Fibroblast of mammary gland (primary cell): ENCODE results near the gene OPN4.
A peak's percentile ranks its signal among the peaks of the same experiment; 100 is the strongest.

Source experiments
- DNase-seq: peaks from one replicate; pipeline ENCODE4 v3.0.0-alpha.2; 2010; ENCODE audit warnings: low read depth
- H3K4me3 ChIP-seq: 2 replicates; pipeline ENCODE4 v1.5.1; 2011; ENCODE audit warnings: low read depth, mild to moderate bottlenecking, low read length, moderate library complexity; ENCODE audit not compliant: control insufficient read depth
- TF ChIP-seq, protein P1 (sequence below): conservative IDR thresholded peaks from 2 replicates; pipeline ENCODE4 v1.5.1; 2011; ENCODE audit warnings: low read depth, low read length, inconsistent platforms; ENCODE audit not compliant: control insufficient read depth, insufficient read depth

The OPN4 gene

DNA sequence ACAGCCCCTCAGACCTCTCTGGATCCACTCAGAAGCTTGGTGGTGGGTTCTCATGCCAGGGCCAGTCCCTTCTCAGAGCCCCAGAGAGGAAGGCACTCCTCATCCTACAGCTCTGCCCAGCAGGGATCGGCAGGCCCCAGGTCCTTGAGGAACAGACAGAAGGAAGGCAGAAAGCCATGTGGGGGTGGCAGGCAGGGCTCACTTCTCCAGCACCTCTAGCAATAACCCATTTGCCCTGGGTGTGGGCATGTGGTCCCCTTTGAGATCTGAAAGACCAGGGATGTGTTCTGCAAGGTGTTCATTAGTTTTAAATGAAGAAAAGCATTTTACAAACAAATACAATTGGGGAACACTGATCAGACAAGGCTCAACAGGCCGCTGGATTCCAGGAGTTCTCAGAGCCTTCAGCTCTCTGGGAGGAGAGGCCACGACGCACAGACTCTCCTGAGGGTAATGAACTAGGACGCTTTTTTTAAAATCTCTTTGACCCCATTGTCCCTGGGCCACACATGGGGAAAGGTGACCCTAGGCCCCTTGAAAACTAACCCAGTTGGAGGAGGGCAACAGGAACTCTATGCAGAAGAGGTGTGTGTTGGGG, 54.5 kb downstream of the OPN4 start:
- H3K4me3 ChIP-seq: no peak overlapping the region
- no peak for DNase-seq
- TF ChIP-seq, protein P1, sequence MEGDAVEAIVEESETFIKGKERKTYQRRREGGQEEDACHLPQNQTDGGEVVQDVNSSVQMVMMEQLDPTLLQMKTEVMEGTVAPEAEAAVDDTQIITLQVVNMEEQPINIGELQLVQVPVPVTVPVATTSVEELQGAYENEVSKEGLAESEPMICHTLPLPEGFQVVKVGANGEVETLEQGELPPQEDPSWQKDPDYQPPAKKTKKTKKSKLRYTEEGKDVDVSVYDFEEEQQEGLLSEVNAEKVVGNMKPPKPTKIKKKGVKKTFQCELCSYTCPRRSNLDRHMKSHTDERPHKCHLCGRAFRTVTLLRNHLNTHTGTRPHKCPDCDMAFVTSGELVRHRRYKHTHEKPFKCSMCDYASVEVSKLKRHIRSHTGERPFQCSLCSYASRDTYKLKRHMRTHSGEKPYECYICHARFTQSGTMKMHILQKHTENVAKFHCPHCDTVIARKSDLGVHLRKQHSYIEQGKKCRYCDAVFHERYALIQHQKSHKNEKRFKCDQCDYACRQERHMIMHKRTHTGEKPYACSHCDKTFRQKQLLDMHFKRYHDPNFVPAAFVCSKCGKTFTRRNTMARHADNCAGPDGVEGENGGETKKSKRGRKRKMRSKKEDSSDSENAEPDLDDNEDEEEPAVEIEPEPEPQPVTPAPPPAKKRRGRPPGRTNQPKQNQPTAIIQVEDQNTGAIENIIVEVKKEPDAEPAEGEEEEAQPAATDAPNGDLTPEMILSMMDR: no peak

DNA sequence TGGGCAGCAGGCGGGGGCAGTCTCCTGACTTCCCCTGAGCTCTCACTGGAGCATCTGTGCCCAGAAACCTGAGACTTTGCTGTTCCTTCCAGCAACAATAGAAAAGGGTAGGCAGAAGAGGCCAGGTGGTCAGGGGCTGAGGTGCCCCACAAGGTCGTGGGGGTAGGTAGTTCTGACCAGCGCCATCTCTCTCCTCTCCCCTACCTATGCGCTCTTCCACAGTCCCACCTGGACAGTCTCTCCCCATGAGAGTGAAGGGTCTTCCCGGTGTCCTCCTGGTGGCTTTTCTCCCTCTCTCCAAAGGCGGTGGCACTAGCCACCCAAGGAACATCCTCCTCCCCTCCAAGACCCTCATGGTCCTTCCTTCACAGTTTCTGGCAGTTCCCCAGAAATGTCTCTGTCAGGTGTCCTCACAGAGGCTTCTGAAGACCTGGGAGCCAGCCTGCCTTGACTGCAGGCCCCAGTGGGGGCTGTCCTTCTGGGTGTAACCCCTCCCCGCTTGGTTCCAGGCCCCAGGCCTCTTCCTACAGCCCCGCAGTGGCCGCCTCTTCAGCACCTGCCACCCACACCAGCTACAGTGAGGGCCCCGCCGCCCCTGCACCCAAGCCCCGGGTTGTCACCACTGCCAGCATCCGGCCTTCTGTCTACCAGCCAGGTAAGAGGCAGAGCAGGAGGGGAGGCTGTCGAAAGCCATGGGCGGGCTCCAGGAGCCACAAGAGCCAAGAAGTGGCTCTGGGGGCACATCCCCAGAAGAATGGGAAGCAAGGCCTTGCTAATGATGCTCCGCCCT, 55.2 kb downstream of the OPN4 start:
- TF ChIP-seq, protein P1: no peak
- no peak overlapping the region for H3K4me3 ChIP-seq

DNA sequence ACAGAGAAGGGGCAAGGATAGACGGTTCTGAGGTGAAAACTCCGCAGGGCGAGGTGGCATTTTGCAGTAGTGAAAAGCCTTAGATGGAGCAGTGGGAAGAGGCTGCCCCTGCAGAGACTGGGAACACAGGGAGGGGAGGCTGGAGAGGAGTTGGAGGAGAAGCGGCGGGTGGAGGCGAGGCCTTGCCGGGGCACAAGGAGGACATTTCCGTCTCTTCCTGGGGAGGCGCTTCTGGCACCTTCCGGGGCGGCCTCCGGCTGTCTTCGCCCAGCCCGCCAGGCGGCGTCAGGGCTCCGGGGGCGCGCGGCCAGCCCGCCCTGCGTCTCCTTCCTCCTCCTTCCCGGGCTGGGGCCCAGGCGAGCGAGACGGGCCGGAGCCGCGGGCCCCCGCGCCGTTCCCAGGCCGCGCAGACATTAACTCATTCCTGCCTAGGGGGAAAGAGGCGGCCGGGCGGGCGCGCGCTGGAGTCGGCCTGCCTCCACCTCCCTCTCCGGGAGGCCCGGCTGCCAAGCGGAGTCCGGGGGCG, 56.7 kb downstream of the OPN4 start:
- TF ChIP-seq, protein P1: peak; percentile 42
- peak; percentile 83 for DNase-seq
- H3K4me3 ChIP-seq: peak overlapping the region; percentile 54

More for the DNA sequence above, 55.2 kb downstream of the OPN4 start:
- no peak for DNase-seq

DNA sequence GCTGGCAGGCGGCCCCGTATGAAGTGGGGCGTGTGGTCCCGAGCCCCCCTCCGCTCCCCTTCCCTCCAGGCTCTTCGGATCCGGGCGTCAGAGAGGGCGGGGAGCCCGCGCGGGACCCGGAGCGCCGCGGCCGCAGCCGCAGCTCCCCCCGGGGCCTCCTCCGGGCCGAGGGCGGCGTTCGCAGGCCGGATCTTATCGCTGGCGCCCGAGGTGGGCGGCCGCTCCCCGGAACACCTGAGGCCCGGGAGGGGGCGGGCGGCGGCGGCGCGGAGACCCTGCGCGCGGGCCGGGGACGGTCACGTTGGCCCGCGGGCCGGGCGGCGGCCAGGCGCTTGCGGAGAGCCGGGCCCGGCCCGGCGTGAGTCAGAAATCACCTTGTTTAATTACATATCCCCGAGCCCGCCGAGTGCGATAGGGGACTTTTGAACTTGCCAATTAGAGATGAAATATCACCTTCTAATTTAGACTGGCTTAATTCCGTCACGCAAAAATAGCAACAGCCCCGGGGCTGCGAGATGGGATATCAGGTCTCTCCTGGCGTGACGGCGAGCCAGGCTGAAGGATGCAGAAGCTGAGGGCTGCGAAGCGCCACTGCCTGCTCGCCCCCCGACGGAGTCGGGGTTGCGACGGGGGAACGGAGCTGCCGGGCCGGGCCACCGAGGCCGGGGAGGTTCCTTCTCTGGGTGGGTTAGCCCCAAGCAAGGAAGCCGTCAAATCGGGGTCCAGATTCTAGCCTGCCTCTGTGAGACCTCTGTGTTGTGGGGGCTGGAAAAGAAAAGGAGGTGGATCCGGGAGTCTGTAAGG, 57.4 kb downstream of the OPN4 start:
- TF ChIP-seq, protein P1: no peak
- H3K4me3 ChIP-seq: peak overlapping the region; percentile 54
- peak; percentile 21 for DNase-seq

DNA sequence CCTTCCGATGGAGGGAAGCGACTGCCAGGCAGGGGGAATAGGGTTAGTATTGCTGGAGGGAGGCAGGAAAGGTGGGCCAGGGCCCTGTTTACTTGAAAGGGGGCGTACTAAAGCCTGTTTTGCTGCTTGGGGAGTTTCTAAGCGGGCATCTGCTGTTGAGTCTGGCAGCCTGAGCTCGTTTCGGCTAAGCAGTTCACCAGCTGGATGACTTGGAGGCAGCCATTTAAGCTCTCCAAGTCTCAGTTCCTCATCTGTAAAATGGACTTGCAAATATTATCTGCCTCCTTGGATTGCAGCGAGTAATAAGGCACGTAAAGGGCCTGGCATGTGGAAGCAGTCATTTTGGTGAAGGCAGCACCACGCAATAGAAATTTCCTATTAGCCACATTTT, 58.0 kb downstream of the OPN4 start:
- TF ChIP-seq, protein P1: no peak
- DNase-seq: no peak
- peak overlapping the region; percentile 54 for H3K4me3 ChIP-seq

DNA sequence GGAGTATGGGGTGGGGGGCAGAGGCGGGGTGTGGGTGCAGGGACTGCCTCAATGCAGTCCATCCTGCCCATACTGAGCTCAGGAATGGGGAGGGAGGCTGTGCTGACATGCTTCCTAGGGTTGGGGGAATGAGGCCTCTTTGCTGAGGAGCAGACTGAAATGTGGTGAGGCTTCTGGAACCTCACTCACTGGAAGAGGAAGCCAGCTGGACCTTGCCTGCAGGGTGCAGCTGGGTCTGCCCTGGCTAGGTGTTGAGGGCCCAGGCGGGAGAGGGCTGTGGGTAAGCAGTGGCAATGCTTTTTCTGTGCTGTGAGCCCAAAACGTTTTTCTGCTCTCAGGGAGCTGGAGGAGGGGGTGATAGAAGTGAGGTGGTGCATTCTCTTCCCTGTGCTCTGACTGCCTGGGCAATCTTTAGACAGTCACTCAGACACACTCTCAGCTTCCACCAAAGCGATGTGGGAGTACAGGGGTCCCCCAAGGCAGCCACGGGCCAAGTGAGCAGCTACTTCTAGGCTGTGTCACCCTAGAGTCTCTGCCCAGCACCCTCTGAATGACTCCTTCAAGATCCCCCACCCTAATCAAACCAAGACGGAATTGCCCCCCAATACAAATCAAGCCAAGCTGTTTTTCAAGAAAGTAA, 60.9 kb downstream of the OPN4 start:
- no peak overlapping the region for H3K4me3 ChIP-seq
- DNase-seq: no peak
- TF ChIP-seq, protein P1: no peak
